ENCODE results near the gene LIX1L.

The LIX1L gene

DNA sequence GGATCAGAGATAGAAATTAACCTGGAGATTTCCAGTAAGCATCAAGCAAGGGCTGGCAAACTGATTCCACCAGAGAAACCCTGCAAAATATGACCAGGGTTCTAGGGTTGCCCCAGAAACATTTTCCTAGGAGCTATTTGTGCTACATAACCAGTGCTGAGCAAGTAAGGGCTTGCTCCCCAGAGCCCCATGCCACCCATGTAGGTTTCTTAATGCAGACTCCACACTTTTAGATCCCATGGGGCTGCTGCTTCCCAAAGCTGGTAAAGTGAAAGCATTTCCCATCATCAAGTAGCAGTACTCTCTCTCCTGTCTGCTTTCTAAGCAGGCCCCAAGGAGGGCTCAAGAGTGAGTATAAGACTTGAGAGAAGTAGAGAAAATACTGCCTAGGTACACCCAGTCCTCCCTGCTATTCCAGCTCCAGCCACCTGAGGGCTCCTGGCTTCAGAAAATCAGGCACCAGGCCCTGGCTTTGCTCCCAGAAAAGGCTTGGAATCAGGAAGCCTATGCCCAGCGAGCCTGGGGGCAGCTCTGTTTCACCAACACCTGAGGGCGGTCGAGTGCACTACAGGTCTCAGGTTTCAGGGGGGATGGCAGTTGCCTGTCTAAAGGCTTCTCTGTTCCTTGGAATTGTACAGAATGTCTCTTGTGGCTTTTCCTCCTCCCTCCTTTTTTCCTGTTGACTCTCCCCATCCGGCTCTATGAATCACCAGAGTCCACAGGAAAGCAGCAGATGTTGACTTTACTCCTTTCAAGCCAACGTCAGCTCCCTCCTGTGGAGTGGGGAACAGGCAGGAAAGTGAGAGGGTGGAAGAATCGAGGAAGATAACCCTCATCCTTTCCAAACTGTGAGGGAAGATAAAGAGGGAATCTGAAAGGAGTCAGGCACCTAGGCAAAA lies 66.0 kb downstream of the LIX1L start:
- peak; percentile 46 to 53 for DNase-seq

DNA sequence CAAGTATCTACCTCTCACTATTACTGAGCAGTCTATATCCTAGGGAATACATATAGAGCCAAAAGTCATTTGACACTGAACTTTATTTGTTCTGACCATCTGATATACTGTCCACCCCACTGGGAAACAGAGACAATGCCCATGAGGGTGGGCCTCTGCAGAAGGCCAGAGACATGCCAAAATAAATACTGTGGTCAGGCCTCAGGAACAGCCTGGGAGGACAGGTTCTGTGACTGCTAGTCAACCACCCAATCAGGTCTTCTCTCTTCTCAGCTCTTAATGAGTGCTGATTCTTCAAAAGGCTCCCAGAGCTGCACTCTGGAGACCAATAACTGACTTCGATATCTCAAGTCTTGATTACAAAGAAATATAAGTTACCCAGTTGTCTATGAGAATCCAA lies 66.7 kb downstream of the LIX1L start:
- DNase-seq = no peak

DNA sequence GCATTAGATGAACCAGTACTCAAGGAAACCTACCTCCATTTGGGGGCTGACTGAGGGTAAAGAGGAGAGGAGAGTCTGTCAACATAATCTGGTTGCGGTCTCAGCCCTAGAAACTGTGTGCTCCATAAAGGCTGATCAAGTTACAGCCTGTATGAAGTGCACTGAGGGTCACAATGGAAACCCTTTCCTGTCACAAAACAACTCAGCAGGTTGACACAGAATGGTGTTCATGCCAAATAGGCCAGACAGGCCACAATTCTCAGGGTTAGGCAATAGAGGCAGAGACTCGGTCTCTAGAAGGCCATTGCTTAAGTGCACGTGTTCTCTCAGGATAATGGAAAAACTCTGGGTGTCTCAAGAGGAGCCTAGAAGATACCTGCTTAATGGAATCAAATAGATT lies 68.1 kb downstream of the LIX1L start:
- no peak for DNase-seq

DNA sequence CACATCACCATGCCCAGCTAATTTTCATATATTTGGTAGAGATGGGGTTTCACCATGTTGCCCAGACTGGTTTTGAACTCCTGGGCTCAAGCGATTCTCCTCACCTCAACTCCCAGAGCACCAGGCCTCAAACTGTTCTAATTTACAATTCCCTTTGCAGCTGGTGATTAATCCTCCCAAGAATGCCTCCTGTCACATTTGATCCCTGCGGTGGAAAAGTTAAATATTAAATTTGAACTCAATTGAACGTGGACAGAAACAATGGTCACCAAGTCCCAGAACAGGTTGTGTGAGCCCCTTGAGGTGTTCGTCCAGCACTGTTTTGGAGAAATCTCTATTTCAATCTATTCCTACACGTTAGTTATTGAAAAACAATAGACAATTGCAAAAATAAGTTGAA lies 70.2 kb downstream of the LIX1L start:
- no peak for DNase-seq

DNA sequence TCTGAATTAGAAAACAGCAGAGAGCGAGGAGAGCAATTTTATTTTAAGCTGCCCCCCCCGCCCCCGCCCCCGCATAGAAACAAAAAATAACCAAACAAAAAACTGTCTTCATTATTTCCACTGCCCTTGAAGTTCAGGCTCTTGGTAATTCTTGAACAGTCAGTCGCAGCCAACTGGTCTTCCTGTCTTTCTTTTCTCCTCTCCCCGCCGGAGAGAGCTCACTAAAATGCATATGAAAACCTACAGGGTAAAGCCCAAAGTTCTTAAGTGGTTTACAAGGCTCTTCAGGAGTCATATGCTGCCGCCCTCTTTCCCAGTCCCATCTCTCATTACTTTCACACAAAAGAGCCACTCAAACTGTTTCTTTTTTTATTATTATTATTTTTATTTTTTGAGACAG lies 71.0 kb downstream of the LIX1L start:
- DNase-seq = no peak

DNA sequence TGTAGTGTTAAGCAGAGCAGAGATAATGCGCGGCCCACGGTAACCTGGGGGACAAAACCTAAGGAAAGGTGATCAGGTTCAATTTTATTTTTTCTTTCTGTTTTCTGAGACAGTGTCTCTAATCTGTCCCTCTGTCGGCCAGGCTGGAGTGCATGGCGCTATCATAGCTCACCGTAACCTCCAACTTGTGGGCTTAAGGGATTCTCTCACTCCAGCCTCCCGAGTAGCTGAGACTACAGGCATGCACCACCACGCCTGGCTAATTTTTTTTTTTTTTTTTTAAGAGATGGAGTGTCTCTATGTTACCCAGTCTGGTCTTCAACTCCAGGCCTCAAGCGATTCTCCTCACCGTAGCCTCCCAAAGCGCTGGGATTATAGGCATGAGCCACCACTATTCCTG lies 71.4 kb downstream of the LIX1L start:
- DNase-seq = no peak

DNA sequence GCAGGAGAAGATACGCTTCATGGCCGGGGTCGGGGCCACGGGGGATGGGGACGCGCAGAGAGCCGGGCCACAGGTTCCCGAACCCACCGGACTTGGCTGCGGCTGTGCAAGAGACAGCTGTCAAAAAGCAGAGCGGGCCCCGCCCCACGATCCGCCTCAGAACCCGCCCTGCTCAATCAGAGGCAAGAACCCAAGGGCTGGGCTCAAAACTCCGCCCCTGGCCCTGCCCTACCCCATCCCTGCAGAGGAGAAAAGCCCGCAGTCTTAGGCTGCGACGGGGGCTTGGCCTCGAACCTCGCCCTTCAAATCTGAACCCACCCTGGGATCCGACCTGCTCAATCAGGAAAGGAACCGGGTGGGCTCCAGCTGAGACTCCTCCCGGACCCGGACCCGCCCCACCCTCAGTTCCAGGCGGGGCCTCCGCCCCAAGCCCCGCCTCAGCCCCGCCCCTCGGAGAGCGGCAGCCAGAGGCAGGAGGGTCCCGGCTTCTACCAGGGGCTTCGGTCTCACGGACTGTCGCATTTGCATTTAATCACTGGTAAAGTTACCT lies 72.0 kb downstream of the LIX1L start, which contains the start of gene ANKRD35:
ANKRD35 (minus strand) TSS at position 129 of the 550 bp plus-strand sequence; CDS start at position 21, 108 bp downstream.
- peak; percentile 85 to 87 for DNase-seq

DNA sequence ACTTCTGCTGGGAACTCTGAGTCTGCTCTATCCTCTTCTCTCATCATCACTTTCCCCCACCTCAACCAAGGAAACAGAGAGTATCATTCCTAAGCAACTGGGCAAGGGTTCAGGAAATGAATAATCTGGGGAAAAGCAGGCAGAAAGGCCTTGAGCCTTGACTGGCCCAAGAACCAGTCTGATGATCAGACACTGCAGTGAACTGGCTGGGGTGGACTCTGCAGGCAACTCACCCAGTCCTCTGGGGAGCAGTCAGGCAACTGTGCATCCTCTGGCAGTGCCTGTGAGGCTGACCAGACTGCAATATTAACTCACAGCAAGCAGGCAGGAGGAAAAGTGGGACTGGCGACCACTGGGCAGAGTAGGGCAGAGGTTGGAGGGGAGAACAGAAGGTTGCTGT lies 73.1 kb downstream of the LIX1L start:
- DNase-seq = no peak

Measured in CD4-positive, alpha-beta T cell treated with Interleukin-1 beta for 1 hour (primary cell).